Right lobe of liver (tissue), 6 donors: ENCODE results near the gene CDIPT. TPM values are rescaled to one million over a fixed set of nuclear protein-coding genes. Genes with fewer than 3 reads are reported as not detected.

ENCODE experiments used
- ATAC-seq, 4 donors: fragments of 200-7000 bp; cut with Tn5 transposase; one replicate each; pipeline ENCODE4 v1.9.1; 2020; ENCODE audit warnings: mild to moderate bottlenecking in 4 of 4, moderate library complexity in 4 of 4
- DNase-seq, 3 donors: peaks; one replicate each; pipeline ENCODE4 v3.0.0-alpha.2; 2020
- H3K27ac ChIP-seq, 3 donors: fragments of 200-600 bp; one replicate each; pipeline ENCODE4 v1.8.0; 2022
- H3K27me3 ChIP-seq, 2 donors: fragments of 200-600 bp; one replicate each; pipeline ENCODE4 v1.8.0; 2022
- H3K36me3 ChIP-seq, 4 donors: fragments of 200-600 bp; sonication (generic) in 1 of 4; one replicate each; pipeline versions ENCODE4 v1.5.1 to v1.8.0; 2017 to 2022; ENCODE audit warnings: control low read depth in 1 of 4
- H3K4me1 ChIP-seq, 4 donors: fragments of 200-600 bp; sonication (generic) in 1 of 4; one replicate each; pipeline versions ENCODE4 v1.5.1 to v1.8.0; 2017 to 2022; ENCODE audit warnings: control low read depth in 1 of 4
- H3K4me3 ChIP-seq, 3 donors: fragments of 200-600 bp; one replicate each; pipeline ENCODE4 v1.8.0; 2022
- H3K9me3 ChIP-seq, 4 donors: fragments of 200-600 bp; sonication (generic) in 1 of 4; one replicate each; pipeline versions ENCODE4 v1.5.1 to v1.8.0; 2017 to 2022; ENCODE audit warnings: control low read depth in 1 of 4
- POLR2A ChIP-seq: fragments of 450-650 bp; IDR thresholded peaks from one replicate; pipeline ENCODE4 v1.6.1; 2017; ENCODE audit warnings: antibody characterized with exemption, mild to moderate bottlenecking
- WGBS: methylation state at CpG from one replicate; pipeline ENCODE4 v1.1.6; 2018; ENCODE audit warnings: low coverage, low lambda C conversion rate; ENCODE audit not compliant: insufficient coverage; ENCODE audit errors: missing lambda C conversion rate; 5-methylcytosine and 5-hydroxymethylcytosine counted together
- intact Hi-C, 2 donors: fragments of 100-400 bp; cut with DNase I; formaldehyde crosslinking; loops; one replicate each; pipeline versions ENCODE4 v1.11.2 to v1.14.1; 2022
- total RNA-seq, 6 experiments: library from RNA; depleted of rRNA in 2 of 6; stranded (reverse); fragments of >200 nt in 2 of 6; fragmentation: NEBNext Ultra II Directional in 3 of 6; extraction: Animal tissue kit (Norgen Biotek cat#: 25700) in 3 of 6; gene quantifications; one replicate each; pipeline versions ENCODE4 v1.1.0 to v1.2.4, GENCODE V29; 2016 to 2023
- TF ChIP-seq, protein P1 (sequence below), 4 donors: fragments of 200-600 bp in 3 of 4; fragments of 450-650 bp in 1 of 4; IDR thresholded peaks; one replicate each; pipeline versions ENCODE4 v1.5.1 to v1.8.0; 2016 to 2022; ENCODE audit warnings: antibody characterized with exemption in 4 of 4, mild to moderate bottlenecking in 2 of 4
- donor health status: DM: no; HTN: yes; CAD: no.
- donor health status: DM: no; HTN: no; CAD: no.
- donor health status: DM: no; HTN: no; CAD: no.
- donor health status: DM: no; HTN: yes; CAD: no.
- donor health status: DM: no; HTN: yes; CAD: no.

The CDIPT gene
- total RNA-seq, 6 experiments from 2014 or later = 35.1 to 96.6 (median 58.2) TPM

DNA sequence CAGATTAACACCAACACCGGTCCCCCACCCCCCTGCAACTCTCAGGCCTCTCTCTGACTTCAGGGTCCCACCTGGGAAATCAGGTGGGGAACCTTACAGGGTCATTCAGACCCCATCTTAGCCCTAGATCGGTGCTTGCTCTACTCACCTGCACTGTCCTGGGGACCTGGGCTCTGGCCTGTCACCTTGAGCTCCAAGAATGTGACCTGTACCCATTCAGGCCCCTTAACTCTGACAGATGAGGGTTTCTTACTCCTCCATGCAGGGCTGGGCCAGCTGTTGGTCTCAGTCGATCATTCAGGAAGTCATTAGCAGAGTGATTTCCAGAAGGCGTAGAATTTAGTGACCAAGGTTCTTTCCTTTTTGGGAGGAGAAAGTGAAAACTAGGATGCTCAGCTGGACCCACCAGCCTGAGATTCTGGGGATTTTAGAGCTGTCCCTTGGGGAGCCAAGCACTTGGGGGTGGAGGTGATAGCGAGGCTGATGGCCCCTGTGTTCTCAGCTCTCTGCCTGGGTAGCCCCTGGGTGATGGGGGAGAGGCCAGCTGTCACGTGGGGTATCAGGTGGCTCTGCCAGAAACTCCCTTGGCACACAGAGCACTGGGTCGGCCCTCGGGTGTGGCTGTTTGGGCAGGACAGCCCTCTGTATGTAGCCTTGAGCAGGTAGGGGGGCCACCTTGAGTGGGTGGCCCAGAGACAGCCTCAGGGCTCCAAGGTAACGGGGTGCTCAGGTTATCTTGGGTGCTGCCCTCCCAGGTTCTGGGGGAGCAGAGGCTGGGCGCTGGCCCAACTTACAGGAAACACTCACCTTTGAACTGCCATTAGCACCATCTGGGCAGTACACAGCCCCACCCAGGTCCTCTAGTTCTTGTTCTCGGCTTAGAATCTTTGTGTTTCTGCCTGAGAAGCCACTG lies 42.0 kb downstream of the CDIPT start:
- H3K27ac ChIP-seq = peak overlapping the region; percentile 68 to 89 (median 74)
- no peaks in the 10 kb centered on the region for H3K36me3 ChIP-seq
- DNase-seq = peak; percentile 73 to 82 (median 76)
- TF ChIP-seq, protein P1, sequence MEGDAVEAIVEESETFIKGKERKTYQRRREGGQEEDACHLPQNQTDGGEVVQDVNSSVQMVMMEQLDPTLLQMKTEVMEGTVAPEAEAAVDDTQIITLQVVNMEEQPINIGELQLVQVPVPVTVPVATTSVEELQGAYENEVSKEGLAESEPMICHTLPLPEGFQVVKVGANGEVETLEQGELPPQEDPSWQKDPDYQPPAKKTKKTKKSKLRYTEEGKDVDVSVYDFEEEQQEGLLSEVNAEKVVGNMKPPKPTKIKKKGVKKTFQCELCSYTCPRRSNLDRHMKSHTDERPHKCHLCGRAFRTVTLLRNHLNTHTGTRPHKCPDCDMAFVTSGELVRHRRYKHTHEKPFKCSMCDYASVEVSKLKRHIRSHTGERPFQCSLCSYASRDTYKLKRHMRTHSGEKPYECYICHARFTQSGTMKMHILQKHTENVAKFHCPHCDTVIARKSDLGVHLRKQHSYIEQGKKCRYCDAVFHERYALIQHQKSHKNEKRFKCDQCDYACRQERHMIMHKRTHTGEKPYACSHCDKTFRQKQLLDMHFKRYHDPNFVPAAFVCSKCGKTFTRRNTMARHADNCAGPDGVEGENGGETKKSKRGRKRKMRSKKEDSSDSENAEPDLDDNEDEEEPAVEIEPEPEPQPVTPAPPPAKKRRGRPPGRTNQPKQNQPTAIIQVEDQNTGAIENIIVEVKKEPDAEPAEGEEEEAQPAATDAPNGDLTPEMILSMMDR (IDR thresholded peaks at IDR 0.05) = no peak
- TF ChIP-seq POLR2A = peak; percentile 28
- intact Hi-C loops = no loop called here
- no peaks in the 10 kb centered on the region for H3K9me3 ChIP-seq
- peak overlapping the region; percentile 65 to 79 (median 79) for H3K4me3 ChIP-seq
- H3K27me3 ChIP-seq = no peaks in the 10 kb centered on the region
- peaks cover 0 to 51% (median 25%) of the 10 kb centered on the region in 4 donors for H3K4me1 ChIP-seq
- ATAC-seq = peak; percentile 52 to 70 (median 66)
- WGBS = 7% methylated on average over 6 of the region's 11 CpGs

DNA sequence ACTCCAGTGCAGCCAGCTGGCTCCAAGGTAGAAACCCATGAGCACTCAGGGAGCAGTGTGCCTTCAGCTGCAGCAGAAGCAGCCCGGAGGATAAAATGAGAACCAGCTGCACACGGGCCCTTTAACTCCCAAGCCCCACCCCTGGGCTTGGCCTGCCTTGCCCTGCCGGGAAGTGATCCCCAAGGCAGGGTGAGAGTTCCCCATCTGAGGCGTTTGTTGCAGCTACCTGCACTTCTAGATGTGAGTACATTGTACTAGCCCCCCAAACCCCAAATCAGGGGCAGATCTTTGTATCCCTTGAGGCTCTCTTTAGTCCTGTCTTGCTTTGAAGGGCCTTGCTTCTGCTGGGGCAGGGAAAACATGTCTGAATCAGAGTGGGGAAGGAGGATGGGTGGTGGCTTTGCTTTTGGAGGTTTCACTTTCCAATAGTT lies 42.7 kb downstream of the CDIPT start, which contains the start of gene MVP:
Gene MVP, plus strand, starts transcription at position 192 of the 431 bp plus-strand sequence. CDS start 10,088 bp downstream, outside the sequence.
- 0% methylated on average over 2 of the region's 4 CpGs for WGBS
- peak; percentile 36 for TF ChIP-seq POLR2A
- TF ChIP-seq, protein P1 (IDR thresholded peaks at IDR 0.05) = no peak
- Histone ChIP-seq H3K27ac (peak within 1 kb of the TSS; percentile 68 to 89 (median 74)), H3K9me3 (no peaks in the 10 kb centered on the region), H3K36me3 (no peaks in the 10 kb centered on the region), H3K4me1 (peaks cover 0 to 51% (median 25%) of the 10 kb centered on the region in 4 donors), H3K4me3 (peak within 1 kb of the TSS; percentile 65 to 79 (median 79)), H3K27me3 (no peaks in the 10 kb centered on the region)
- DNase-seq (peak; percentile 77 to 84 (median 77)), ATAC-seq (peak; percentile 48 to 51 (median 50))
- intact Hi-C loops = no loop called here

- Histone ChIP-seq H3K27me3 (no peaks in the 10 kb centered on the region), H3K9me3 (no peaks in the 10 kb centered on the region), H3K4me3 (no peak overlapping the region), H3K36me3 (no peaks in the 10 kb centered on the region), H3K27ac (no peak overlapping the region), H3K4me1 (peaks cover 0 to 54% (median 23%) of the 10 kb centered on the region in 4 donors)
- ATAC-seq (no peak), DNase-seq (no peak)
- 71% methylated on average over 12 of the region's 15 CpGs for WGBS
- intact Hi-C loops = loop anchor here in 1 of 2 donors (10.0 kb wide), 1 partner anchor 175 kb away; the partner anchor contains the start of genes HIRIP3 and INO80E
- TF ChIP-seq, protein P1 (IDR thresholded peaks at IDR 0.05) = no peak
- TF ChIP-seq POLR2A = no peak
Observed at GRCh38 chr16:29819506-29819905, 43.5 kb downstream of the CDIPT start.

DNA sequence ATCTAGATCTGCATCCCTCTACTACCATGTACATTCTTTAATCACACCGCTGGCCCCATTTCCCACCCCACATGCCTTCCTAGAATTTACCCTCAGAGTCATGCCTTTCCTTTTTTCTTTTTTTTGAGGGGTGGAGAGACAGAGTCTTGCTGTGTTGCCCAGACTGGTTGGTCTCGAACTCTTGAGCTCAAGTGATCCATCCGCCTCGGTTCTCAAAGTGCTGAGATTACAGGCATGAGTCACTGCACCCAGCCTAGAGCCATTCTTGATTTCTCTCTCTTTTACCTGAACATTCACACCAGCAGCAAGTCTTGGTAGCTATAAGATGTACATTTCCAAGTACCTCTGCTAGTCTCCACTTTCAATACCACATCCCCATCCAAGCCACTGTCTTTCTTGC lies 44.9 kb downstream of the CDIPT start:
- ATAC-seq (no peak), DNase-seq (no peak)
- no peaks in the 10 kb centered on the region for H3K27me3 ChIP-seq
- peaks cover 0 to 50% (median 18%) of the 10 kb centered on the region in 4 donors for H3K4me1 ChIP-seq
- TF ChIP-seq, protein P1 (IDR thresholded peaks at IDR 0.05) = no peak
- no peak for TF ChIP-seq POLR2A
- 84% methylated on average over 2 of the region's 4 CpGs for WGBS
- H3K9me3 ChIP-seq = no peaks in the 10 kb centered on the region
- H3K36me3 ChIP-seq = no peaks in the 10 kb centered on the region
- H3K4me3 ChIP-seq = no peak overlapping the region
- intact Hi-C loops = loop anchor here in 1 of 2 donors (10.0 kb wide), 1 partner anchor 177 kb away; the partner anchor contains the start of genes HIRIP3 and INO80E
- H3K27ac ChIP-seq = no peak overlapping the region
